A549 (cell line): Measurements from ENCODE around the gene PAK4.

ENCODE experiments used
- BCL3 ChIP-seq: fragments of >200 bp; sonication (Bioruptor Twin); formaldehyde crosslinking; IDR thresholded peaks from 3 replicates; pipeline ENCODE4 v1.6.1; 2016
- CEBPB ChIP-seq, 2 experiments: fragments of >200 bp in 1 of 2; sonication (Bioruptor Twin) in 1 of 2; formaldehyde crosslinking in 1 of 2; IDR thresholded peaks; 2 replicates each; pipeline ENCODE4 v1.6.1; 2012 to 2016
- CTCF ChIP-seq: fragments of >200 bp; sonication (Bioruptor Twin); formaldehyde crosslinking; IDR thresholded peaks from 3 replicates; pipeline ENCODE4 v1.5.1; 2016
- EP300 ChIP-seq, 2 experiments: fragments of >200 bp; sonication (Bioruptor Twin); formaldehyde crosslinking; IDR thresholded peaks; 2 replicates in 1 of 2; 3 replicates in 1 of 2; pipeline ENCODE4 v1.6.1; 2016 to 2017
- HDAC2 ChIP-seq: fragments of 200-600 bp; sonication (generic); IDR thresholded peaks from 2 replicates; pipeline ENCODE4 v1.6.1; 2016
- NR3C1 ChIP-seq: fragments of >200 bp; sonication (Bioruptor Twin); formaldehyde crosslinking; IDR thresholded peaks from 3 replicates; pipeline ENCODE4 v1.6.1; 2017
- POLR2A ChIP-seq: IDR thresholded peaks from 2 replicates; pipeline ENCODE4 v1.6.1; 2012; ENCODE audit warnings: mild to moderate bottlenecking, low read length
- RFX5 ChIP-seq: fragments of 450-650 bp; IDR thresholded peaks from 2 replicates; pipeline ENCODE4 v1.7.1; 2014; ENCODE audit warnings: antibody characterized with exemption, mild to moderate bottlenecking, moderate library complexity

GRCh38 chr19:39173502-39173991, 48.0 kb downstream of the PAK4 start:
- TF ChIP-seq CEBPB (IDR thresholded peaks at IDR 0.05) = no peak
- no peak for TF ChIP-seq HDAC2
- TF ChIP-seq EP300 (IDR thresholded peaks at IDR 0.05) = no peak
- TF ChIP-seq CTCF = no peak
- TF ChIP-seq NR3C1 = no peak
- no peak for TF ChIP-seq BCL3
- TF ChIP-seq RFX5 = no peak
- no peak for TF ChIP-seq POLR2A
